ENCODE data around the gene MAEA. TPM values are rescaled to one million over a fixed set of nuclear protein-coding genes. Genes with fewer than 3 reads are reported as not detected.

The MAEA gene
- polyA plus RNA-seq, 1 donor from 2014 or later: 67.1 TPM

- H3K27ac Mint-ChIP-seq: peak overlapping the region in 1 of 3 donors; percentile 25
- peak overlapping the region in 1 of 4 donors; percentile 3 for H3K4me3 Mint-ChIP-seq
- H3K27me3 Mint-ChIP-seq: no peaks in the 10 kb centered on the region
- H3K4me1 Mint-ChIP-seq: peaks cover 14 to 43% (median 30%) of the 10 kb centered on the region in 3 donors
- H3K9me3 Mint-ChIP-seq: no peaks in the 10 kb centered on the region
- peaks cover 10% of the 10 kb centered on the region for H3K36me3 Mint-ChIP-seq
Observed at GRCh38 chr4:1310796-1311631, 21.3 kb downstream of the MAEA start.

- Mint-ChIP-seq H3K4me3 (no peak overlapping the region), H3K27me3 (no peaks in the 10 kb centered on the region)
Observed at GRCh38 chr4:1312821-1313640, 23.3 kb downstream of the MAEA start.

GRCh38 chr4:1315306-1315705 is 25.6 kb downstream of the MAEA start:
- Mint-ChIP-seq H3K27me3 (no peaks in the 10 kb centered on the region), H3K9me3 (no peaks in the 10 kb centered on the region), H3K4me1 (peaks cover 0 to 13% (median 0%) of the 10 kb centered on the region in 3 donors), H3K36me3 (peaks cover 9% of the 10 kb centered on the region), H3K27ac (peak overlapping the region in 1 of 3 donors; percentile 42), H3K4me3 (no peak overlapping the region)

More at GRCh38 chr4:1312821-1313640, 23.3 kb downstream of the MAEA start:
- Mint-ChIP-seq H3K27ac (no peak overlapping the region), H3K4me1 (peaks cover 7 to 31% (median 14%) of the 10 kb centered on the region in 3 donors), H3K9me3 (no peaks in the 10 kb centered on the region), H3K36me3 (peaks cover 8% of the 10 kb centered on the region)

GRCh38 chr4:1315836-1316536 is 26.3 kb downstream of the MAEA start:
- no peak overlapping the region for H3K4me3 Mint-ChIP-seq
- H3K4me1 Mint-ChIP-seq: peaks cover 0 to 9% (median under 1%) of the 10 kb centered on the region in 3 donors
- peaks cover 9% of the 10 kb centered on the region for H3K36me3 Mint-ChIP-seq
- H3K27ac Mint-ChIP-seq: no peak overlapping the region
- no peaks in the 10 kb centered on the region for H3K27me3 Mint-ChIP-seq
- no peaks in the 10 kb centered on the region for H3K9me3 Mint-ChIP-seq

GRCh38 chr4:1316537-1317168 is 27.0 kb downstream of the MAEA start:
- Mint-ChIP-seq H3K27ac (no peak overlapping the region), H3K27me3 (no peaks in the 10 kb centered on the region), H3K36me3 (peaks cover 9% of the 10 kb centered on the region), H3K9me3 (no peaks in the 10 kb centered on the region), H3K4me1 (peaks cover 0 to 4% (median 3%) of the 10 kb centered on the region in 3 donors), H3K4me3 (no peak overlapping the region)

GRCh38 chr4:1317177-1318045 is 27.7 kb downstream of the MAEA start:
- Mint-ChIP-seq H3K4me3 (no peak overlapping the region), H3K27ac (no peak overlapping the region), H3K4me1 (peaks cover 0 to 4% (median 1%) of the 10 kb centered on the region in 3 donors), H3K27me3 (no peaks in the 10 kb centered on the region), H3K9me3 (no peaks in the 10 kb centered on the region), H3K36me3 (peaks cover 9% of the 10 kb centered on the region)

GRCh38 chr4:1318046-1318375 is 28.3 kb downstream of the MAEA start:
- H3K9me3 Mint-ChIP-seq: no peaks in the 10 kb centered on the region
- H3K36me3 Mint-ChIP-seq: peaks cover 8% of the 10 kb centered on the region
- no peaks in the 10 kb centered on the region for H3K27me3 Mint-ChIP-seq
- H3K4me3 Mint-ChIP-seq: no peak overlapping the region
- peaks cover 0 to 4% (median 1%) of the 10 kb centered on the region in 3 donors for H3K4me1 Mint-ChIP-seq
- no peak overlapping the region for H3K27ac Mint-ChIP-seq

- H3K27ac Mint-ChIP-seq: no peak overlapping the region
- H3K4me1 Mint-ChIP-seq: peaks cover 0 to 4% (median 1%) of the 10 kb centered on the region in 3 donors
- H3K4me3 Mint-ChIP-seq: no peak overlapping the region
- no peaks in the 10 kb centered on the region for H3K9me3 Mint-ChIP-seq
- H3K36me3 Mint-ChIP-seq: peaks cover 5% of the 10 kb centered on the region
- H3K27me3 Mint-ChIP-seq: no peaks in the 10 kb centered on the region
Observed at GRCh38 chr4:1318488-1319213, 29.0 kb downstream of the MAEA start.

- peaks cover 2% of the 10 kb centered on the region for H3K36me3 Mint-ChIP-seq
- H3K27me3 Mint-ChIP-seq: no peaks in the 10 kb centered on the region
- H3K27ac Mint-ChIP-seq: no peak overlapping the region
- no peaks in the 10 kb centered on the region for H3K9me3 Mint-ChIP-seq
- H3K4me3 Mint-ChIP-seq: no peak overlapping the region
- peaks cover 0 to 4% (median 0%) of the 10 kb centered on the region in 3 donors for H3K4me1 Mint-ChIP-seq
Observed at GRCh38 chr4:1321486-1321885, 31.8 kb downstream of the MAEA start.

GRCh38 chr4:1321946-1322650 is 32.4 kb downstream of the MAEA start:
- no peak overlapping the region for H3K27ac Mint-ChIP-seq
- peaks cover 0 to 4% (median 0%) of the 10 kb centered on the region in 3 donors for H3K4me1 Mint-ChIP-seq
- H3K27me3 Mint-ChIP-seq: no peaks in the 10 kb centered on the region
- no peak overlapping the region for H3K4me3 Mint-ChIP-seq
- no peaks in the 10 kb centered on the region for H3K9me3 Mint-ChIP-seq
- peaks cover 2% of the 10 kb centered on the region for H3K36me3 Mint-ChIP-seq

GRCh38 chr4:1323280-1323634 is 33.6 kb downstream of the MAEA start:
- peaks cover 2% of the 10 kb centered on the region for H3K36me3 Mint-ChIP-seq
- no peaks in the 10 kb centered on the region for H3K9me3 Mint-ChIP-seq
- no peak overlapping the region for H3K27ac Mint-ChIP-seq
- no peak overlapping the region for H3K4me3 Mint-ChIP-seq
- H3K27me3 Mint-ChIP-seq: no peaks in the 10 kb centered on the region
- peaks cover 0 to 4% (median 0%) of the 10 kb centered on the region in 3 donors for H3K4me1 Mint-ChIP-seq

GRCh38 chr4:1323635-1324442 is 34.1 kb downstream of the MAEA start:
- no peaks in the 10 kb centered on the region for H3K9me3 Mint-ChIP-seq
- no peak overlapping the region for H3K4me3 Mint-ChIP-seq
- H3K4me1 Mint-ChIP-seq: peaks cover 0 to 4% (median 0%) of the 10 kb centered on the region in 3 donors
- peaks cover 2% of the 10 kb centered on the region for H3K36me3 Mint-ChIP-seq
- H3K27ac Mint-ChIP-seq: no peak overlapping the region
- H3K27me3 Mint-ChIP-seq: no peaks in the 10 kb centered on the region

Measured in IgD-negative memory B cell (primary cell).